ENCODE data around the gene OR6C68.
A peak's percentile ranks its signal among the peaks of the same experiment; 100 is the strongest.

- TF ChIP-seq CTCF (IDR thresholded peaks at IDR 0.05; ENCODE audit: low read depth, low read length), result peak; percentile 27
- no peak for TF ChIP-seq EZH2phosphoT487 (IDR thresholded peaks at IDR 0.05; ENCODE audit: low read depth)
These were observed 45.9 kb upstream of the OR6C68 start for GRCh38 chr12:55446326-55446725.

Data from OCI-LY3 (cell line).